GM18909 (cell line): ENCODE measurements around the gene MBOAT1.
"Not testable (repeated sequence)": the region's sequence is repeated elsewhere in the genome, so short reads cannot be mapped to it uniquely, and the experiment has no call there.

Experiments used
- ATAC-seq: cut with Tn5 transposase; IDR thresholded peaks from one replicate; pipeline ENCODE4 v1.9.1; 2021; ENCODE audit warnings: mild to moderate bottlenecking; ENCODE audit not compliant: unreplicated experiment, poor library complexity

The MBOAT1 gene

DNA sequence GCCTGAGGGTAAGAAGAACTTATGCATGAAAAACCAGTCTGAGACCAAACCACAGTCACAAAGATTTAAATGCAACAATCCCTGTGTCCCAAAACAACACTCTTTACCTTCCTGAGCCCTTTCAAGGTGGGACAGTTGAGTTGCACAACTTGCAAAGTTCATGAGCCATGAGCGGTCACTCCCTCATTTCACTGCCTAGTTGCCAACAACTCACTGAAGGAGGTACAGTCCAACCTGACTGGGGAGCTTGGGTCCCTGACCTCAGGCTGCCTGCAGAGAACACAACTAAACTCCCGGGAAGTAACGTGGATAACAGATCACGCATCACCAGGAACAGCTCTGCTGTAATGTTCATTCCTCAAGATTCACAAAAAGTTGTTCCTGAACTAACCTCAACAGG, 69.4 kb downstream of the MBOAT1 start:
- no peak for ATAC-seq

DNA sequence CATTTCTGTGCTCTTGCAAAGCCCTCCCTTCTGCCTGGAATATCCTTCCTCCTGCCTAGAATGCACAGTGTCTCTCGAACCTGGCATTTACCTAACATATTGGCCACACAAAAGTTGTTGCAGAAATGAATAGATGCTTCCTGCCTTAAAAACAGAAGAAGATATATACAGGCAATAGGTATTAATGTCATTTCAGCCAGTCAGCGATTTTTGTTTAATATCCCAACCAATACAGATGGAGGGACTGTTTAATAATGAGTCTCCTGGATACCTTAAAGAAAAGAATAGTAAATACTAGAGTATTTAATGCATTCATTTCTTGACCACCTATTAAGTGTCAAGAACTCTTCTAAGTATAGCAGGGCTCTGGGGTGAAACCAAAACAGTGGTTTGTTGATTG, 70.3 kb downstream of the MBOAT1 start:
- ATAC-seq, result no peak

DNA sequence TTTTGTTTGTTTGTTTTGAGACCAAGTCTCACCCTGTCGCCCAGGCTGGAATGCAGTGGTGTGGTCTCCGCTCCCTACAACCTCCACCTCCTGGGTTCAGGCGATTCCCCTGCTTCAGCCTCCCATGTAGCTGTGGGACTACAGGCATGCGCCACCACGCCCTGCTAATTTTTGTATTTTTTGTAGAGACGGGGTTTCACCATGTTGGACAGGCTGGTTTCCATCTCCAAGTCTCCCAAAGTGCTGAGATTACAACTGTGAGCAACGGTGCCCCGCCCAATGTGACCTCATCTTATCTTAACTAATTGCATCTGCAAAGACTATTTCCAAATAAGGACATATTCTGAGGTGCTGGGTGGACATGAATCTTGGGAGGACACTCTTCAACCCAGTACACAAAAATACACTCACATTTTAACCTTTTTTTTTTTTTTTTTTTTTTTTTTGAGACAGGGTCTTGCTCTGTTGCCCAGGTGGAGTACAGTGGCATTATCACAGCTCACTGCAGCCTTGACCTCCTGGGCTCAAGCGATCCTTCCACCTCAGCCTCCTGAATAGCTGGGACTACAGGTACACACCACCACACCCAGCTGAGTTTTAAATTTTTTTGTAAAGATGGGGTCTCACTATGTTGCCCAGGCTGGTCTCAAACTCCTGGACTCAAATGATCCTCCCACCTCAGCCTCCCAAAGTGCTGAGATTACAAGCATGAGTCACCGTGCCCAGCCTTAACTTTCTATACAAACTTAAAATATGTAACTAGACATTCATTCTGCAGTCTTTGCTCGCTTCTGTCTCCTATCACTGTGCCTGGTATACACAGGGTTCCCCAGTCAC, 72.9 kb downstream of the MBOAT1 start:
- ATAC-seq, result not testable (repeated sequence)

DNA sequence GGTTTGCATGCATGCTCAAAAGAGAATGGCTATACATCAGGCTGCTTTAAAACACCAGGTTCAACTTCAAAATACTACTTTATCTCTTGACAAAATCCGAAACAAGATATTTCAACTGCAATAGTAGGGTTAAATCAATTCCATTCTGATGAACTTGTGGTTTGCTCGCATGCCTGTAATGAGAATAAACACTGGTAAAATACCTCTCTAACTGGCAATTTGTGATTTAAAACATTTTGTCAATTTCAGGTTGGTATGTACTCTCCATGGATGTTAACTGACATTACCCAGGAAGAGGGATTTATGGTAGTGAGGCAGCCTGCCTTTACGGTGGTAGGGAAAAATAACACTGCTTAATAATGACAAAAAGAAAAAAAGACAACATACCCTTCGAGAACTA, 74.4 kb downstream of the MBOAT1 start:
- no peak for ATAC-seq

DNA sequence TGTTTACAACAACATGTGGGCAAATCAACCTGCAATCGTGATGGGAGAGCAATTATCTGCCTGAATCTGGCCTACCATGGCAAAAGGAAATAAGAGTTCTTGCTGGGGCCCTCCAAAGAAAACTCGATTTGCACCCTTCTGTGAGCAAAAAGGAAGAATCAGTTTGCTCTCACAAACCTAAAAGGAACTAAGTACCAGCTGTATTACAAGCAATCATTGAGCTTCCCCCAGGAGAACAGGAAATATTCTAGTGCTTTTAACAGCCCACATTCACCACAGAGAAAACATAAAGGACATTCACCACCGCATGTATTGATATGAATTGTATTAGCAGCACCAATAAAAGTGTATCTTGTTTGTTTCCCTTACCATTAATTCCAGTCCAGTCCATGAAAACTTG, 75.0 kb downstream of the MBOAT1 start:
- ATAC-seq, result no peak

DNA sequence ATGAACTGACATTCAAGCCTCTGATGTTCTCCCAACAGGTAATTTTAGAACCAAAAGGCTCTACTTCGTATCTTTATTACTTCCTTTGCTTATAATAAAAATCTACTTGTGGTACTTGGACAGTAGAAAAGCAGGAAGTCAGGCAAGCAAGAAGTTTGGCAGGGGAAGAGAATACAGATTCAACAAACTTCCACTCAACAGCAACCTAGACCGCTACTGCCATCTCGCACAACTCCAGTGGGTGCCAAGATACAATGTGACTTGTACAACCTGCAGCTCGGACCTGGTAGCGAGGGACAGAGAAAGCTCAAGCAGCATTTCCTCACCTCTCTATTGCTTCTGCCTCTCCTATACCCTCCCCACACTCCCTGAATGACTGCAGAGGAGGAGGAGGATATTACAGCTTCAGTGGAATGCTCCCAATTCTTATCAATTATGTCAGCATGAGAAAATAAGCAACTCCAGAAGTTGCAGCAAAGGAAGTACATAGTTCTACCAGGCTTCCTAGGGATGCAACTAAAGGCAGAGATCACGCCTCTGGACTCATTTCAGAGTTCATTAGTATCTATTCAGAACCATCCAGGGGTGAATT, 76.5 kb downstream of the MBOAT1 start:
- no peak for ATAC-seq

DNA sequence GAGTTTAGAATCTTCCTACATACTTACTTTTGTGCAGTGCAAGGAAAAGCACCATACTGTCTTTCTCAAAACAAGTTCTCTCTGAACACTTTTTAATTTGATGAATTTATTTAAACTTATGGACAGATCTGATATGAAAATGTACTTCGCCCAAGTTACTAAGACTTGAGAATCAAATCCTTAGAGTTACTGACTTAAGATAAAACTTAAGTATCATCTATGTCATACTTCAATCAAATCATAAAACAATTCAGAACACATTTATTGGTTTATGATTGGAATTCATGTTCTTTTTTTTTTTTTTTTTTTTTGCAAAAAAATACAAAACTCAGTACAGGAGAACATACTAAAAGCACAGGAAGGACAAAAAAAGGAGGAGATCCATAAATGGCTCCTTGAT, 77.7 kb downstream of the MBOAT1 start:
- ATAC-seq, result no peak

DNA sequence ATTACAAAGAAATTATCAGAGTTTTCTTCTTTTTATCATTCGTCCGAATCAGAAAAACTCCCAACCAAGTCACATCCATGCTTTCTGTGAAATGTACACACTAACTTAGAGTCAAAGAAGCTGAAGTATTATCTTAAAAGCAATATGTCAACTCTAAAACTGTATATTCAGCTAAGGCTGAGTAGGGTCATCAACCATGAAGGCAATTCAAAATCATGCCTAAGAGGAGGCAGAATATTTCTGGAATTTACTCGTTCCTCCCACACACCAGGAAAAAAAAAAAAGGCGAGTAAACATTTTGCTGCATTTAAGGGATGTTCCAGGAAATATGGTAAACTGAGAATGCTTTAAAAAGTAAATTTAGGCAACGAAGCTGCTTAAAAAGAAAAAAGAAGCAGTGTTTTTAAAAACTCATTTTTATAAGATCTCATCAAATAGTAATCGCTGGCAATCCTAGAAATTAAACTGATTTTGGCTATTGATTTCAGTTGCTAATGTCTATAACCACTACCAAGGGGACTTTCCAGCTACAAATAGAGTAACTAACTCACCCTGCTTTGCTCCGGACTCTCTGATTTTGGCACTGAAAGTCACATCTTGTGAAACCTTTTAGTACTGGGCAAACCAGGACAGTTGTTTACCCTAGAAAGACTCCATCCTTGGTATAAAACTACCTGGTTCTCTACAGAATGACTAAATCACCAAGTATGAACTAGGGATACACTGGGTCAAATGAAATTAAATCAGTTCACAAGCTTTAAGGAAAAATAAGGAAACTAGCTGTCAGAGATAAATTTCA, 82.8 kb downstream of the MBOAT1 start:
- no peak for ATAC-seq

DNA sequence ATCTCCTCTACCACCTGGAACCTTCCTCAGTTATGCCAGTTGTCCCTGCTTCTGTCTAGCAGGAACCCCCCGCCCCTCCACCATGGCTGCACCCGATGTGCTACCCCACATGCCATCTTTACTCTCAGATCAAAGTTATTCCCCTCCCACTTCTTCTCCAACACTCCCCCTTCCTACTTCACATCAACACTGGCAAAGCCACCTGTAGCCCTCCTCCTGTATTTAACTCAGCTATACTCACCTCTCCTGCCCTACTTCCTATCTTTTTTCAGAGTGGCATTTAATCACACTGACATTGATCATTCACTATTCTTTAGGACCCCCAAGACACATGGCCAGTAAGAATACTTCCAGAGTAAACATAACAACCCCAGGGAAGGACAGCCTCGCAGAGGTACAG, 84.3 kb downstream of the MBOAT1 start:
- no peak for ATAC-seq

DNA sequence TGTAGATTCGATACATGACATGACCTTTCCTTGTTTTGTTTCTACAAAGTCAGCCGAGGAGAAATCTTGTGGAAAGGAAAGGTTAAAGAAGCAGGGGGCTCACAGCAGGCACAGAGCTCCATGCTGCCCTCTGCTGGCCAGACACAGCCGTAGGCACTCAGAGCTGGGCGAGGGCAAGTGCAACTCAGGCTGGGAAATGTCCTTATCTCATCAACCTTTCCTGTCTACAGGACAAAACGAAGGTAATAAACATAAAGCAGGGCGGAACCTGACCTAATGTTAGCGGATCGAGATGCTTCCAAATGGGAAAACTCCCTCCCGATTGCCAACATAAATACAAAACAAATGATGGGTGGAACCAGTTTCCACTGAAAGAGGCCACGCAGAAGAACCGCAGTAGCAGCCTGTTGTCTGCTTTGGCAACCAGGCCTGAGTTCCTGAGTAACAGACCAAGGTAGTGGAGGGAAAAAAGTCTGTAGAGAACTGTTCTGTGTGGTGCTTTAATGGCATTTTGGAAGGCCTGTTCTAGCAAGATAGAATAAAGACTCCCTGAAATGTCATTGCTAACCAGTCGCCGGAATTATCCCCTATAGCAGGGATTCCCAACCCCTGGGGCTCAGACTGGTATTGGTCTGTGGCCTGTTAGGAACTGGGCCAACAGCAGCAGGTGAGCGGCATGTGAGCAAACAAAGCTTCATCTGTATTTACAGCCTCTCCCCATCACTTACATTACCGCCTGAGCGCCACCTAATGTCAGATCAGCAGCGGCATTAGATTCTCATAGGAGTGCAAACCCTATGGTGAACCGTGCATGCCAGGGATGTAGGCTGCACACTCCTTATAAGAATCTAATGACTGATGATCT, 85.2 kb downstream of the MBOAT1 start:
- ATAC-seq, result peak; percentile 89

DNA sequence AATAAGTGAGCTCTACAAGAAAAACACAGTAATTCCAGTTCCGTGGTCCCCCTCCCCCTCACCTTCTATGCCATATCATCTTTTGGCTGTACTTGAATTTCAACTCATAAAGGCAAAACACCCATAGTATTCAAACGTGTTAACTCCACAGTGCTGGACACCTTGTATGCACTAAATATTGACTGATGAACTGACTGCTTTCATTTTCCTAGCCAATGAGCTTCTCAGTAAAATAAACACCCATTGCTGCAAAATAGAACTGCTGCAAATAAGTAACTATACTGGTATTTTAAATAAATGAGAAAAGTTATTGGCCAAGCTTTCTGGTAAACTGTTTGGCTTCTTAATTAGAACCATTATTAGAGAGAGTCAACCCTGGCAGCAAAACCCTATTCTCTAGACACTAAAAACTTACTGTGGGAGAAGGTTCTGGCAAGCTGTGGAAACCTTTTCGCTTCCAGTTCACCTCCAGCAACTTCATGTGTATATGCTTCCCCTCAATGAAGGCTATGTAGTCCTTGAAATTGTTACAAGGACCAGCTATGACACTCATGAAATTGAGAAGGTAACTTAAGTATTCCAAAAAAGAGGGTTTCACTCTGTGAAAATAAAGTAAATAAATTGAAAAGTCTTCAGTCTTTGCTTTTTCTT, 86.0 kb downstream of the MBOAT1 start:
- no peak for ATAC-seq

DNA sequence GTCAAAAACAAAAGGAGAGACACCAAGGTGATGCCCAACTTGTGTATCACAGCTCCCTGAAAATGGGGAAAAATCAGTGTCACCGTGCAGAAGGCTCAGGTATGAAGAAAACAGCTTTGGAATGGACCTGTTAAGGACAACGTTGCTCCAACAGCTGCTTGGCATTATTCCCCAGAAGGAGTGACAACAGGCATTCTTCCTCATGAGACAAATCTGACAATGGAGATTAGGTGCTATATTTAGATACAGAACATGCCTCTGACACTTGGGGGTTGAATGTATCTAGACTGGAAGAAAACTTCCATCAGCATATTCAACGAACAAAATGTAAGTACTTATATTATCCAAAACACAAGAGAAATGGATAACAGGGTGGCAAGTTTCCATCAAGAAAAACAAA, 87.7 kb downstream of the MBOAT1 start:
- ATAC-seq, result no peak

DNA sequence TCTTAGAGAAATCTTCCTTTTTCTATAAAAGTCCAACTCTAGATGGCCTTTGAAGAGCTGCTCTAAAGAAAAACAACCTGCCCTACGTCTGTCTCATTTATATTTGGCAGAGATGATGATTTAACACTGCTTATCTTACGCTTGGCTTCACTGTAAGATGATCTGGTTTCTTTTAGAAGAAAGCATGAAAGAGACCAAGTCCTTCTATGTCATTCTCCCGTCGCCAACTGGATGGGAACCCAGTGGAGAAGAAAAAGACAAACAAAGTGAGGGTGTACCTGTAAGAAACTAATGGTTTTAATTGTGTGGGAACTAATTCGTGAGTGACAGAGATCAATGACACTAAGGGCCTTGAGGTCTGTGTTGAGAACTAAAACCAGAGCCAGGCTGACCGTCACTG, 92.8 kb downstream of the MBOAT1 start:
- ATAC-seq, result no peak

DNA sequence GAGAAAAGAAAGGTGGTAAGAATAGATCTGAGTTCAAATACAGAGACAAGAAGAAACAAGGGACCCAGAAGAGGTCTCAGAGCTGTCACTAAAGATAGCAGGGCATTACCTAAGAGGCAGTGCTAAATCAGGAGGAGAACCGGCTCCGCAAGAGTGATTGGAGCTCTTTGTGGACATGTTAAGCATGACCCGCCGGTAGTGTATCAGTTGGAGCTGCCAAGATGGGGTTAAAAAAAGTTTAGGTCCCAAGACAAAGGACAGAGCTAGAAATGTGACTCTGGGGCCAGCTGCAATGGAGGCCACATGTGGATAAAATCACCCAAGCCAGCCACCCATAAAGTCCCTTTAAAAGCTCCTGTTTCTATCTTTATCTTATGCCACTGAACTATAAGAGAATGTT, 93.4 kb downstream of the MBOAT1 start:
- ATAC-seq, result no peak

DNA sequence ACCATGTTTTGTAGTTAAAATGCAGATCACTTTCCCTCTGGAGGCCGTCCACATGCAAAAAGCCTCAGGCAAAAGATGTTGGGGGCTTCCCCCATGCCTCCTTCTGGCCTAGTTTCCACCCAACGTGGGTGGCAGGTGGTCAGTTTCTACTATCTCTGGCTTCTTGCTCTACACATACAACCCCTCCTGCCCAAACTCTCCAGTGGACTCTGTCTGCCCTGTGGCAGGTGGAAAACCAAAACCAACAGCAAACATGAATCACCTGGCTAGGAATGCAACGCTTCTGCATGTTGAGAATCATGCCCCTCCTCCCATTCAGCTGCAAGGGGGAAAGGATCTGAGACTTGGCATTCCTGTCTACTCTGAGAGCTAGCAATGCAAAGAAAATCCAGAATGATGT, 94.8 kb downstream of the MBOAT1 start:
- peak; percentile 84 for ATAC-seq

DNA sequence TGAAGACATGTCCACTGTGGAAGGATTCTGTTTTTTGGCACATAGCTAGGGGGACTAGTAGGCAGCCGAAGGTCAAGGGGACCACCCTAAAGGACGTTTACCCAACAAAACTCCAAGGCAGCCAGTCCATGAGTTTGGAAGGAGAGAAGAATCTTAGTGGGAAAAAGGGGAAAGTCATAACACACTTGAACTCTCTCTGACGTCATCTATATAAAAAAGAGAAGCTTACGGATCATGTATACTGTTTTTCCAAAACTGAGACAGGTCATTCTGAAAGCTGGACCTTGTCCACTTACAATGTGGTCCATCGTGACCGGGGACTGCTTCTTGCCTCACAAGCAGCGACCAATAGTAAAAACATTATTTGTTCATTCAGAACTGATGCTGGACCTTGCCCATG, 95.5 kb downstream of the MBOAT1 start:
- no peak for ATAC-seq

DNA sequence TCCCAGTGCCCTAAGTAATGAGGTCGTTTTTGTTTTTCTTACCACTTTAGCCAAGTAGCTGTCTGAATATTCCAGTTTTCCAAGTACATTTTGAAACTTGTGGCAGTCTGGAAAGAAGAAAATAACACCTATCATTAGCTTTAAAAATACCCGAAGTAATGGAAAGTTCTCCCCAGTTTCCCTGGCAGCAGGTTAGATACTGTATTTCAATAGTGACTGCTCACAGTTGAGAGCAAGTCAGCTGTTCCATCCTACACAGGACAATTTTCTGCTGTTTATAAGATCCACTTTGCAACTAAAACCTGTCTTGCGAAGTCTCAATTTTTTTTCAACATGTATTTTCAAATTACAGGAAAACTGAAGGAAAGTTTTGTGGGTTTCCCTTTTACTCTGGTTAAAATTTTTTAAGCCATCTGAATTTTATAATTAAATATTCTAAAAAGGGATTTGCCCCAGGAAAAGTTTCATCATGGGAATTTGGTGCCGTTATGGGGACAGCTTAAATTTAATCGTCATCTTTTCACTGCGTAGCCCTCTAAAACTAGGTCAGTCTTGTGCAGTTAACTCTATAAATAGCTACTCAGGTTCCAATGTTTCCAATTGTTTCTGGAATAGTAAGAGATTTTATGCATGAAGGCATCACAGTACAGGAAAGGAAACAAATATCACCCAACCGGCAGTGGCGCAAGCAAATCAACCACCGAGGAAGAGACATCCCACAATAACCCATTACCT, 96.9 kb downstream of the MBOAT1 start:
- ATAC-seq, result no peak

DNA sequence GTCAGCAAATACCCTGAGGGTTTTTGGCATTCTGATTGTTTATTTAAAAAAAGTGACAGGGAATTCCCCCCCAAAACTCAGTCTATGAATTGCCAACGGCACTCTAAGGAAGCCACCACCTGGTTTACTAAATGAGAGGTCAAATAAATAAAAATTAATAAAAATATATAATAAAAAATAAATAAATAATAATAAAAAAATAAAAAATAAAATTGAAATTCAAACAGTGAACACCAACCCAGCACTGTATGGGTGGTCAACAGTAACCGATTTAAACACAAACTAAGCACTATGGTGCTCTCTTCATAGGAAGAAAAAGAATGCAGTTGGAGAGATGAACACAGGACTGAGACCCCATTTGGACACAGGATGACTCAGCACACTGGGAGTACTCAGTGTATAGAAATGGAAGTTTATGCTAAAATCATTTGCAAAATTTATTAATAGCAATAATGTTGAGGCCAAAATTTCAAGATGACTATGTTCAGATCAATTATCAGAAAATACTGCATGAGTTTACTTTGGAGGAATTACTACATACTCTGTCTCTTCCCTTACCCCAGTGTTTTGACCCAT, 98.5 kb downstream of the MBOAT1 start:
- no peak for ATAC-seq

DNA sequence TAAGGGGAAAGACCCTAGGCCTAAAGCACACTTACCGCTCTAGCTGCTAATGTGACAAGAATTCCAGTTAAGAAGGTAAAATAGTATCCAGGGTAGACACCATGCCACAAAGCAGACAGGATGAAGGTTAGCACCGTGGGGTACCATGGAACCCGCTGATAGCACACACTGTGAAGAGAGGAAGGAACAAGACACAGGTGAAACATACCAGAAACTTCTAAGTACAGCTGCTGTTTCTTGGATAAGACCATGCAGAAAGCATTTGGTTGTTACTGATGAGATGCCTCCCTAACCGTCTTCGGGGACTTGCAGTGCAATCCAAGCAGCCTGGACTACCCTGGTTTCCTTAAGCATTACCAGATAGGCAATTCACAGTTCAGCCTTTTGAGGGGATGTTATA, 99.4 kb downstream of the MBOAT1 start:
- ATAC-seq, result no peak
